ENCODE data around the gene MST1R.

- TF ChIP-seq CTCF (IDR thresholded peaks at IDR 0.05; ENCODE audit: poor library complexity, severe bottlenecking) (no peak), EZH2 (IDR thresholded peaks at IDR 0.05; ENCODE audit: borderline replicate concordance, insufficient read depth, low read length, poor library complexity, severe bottlenecking) (no peak), TAF1 (IDR thresholded peaks at IDR 0.05; ENCODE audit: low read depth) (no peak), SMC3 (conservative IDR thresholded peaks at IDR 0.05; ENCODE audit: poor library complexity) (no peak)
These were observed 32.0 kb downstream of the MST1R start for GRCh38 chr3:49871531-49872153.
